Mesothelial cell of epicardium (in vitro differentiated cells): ENCODE results near the gene MBP. TPM values are rescaled to one million over a fixed set of nuclear protein-coding genes. Genes with fewer than 3 reads are reported as not detected.

Experiments
- DNase-seq, 2 experiments: peaks; one replicate each; pipeline ENCODE4 v3.0.0; 2021; ENCODE audit warnings: low spot score in 2 of 2; ENCODE audit not compliant: unreplicated experiment in 2 of 2
- H3K27ac Mint-ChIP-seq: 2 replicates; pipeline ENCODE4 v1.8.0; 2021; ENCODE audit warnings: mixed read lengths
- H3K27me3 Mint-ChIP-seq: 2 replicates; pipeline ENCODE4 v1.8.0; 2021; ENCODE audit warnings: low read depth, mixed read lengths
- H3K36me3 Mint-ChIP-seq: 2 replicates; pipeline ENCODE4 v1.8.0; 2021; ENCODE audit warnings: mixed read lengths
- H3K4me1 Mint-ChIP-seq: 2 replicates; pipeline ENCODE4 v1.8.0; 2021; ENCODE audit warnings: mixed read lengths
- H3K4me3 Mint-ChIP-seq: 2 replicates; pipeline ENCODE4 v1.8.0; 2021; ENCODE audit warnings: mild to moderate bottlenecking, moderate library complexity, mixed read lengths
- H3K9me3 Mint-ChIP-seq: 2 replicates; pipeline ENCODE4 v1.8.0; 2021; ENCODE audit warnings: mixed read lengths
- CTCF ChIP-seq: fragments of 200-600 bp; sonication (generic); IDR thresholded peaks from one replicate; pipeline ENCODE4 v1.5.0; 2021; ENCODE audit warnings: antibody characterized with exemption; ENCODE audit not compliant: unreplicated experiment
- total RNA-seq: library from RNA; stranded (reverse); gene quantifications from 3 replicates; pipeline ENCODE4 v1.2.1, GENCODE V29; 2021

Gene MBP
- total RNA-seq, 1 donor from 2014 or later: 20.8 TPM

DNA sequence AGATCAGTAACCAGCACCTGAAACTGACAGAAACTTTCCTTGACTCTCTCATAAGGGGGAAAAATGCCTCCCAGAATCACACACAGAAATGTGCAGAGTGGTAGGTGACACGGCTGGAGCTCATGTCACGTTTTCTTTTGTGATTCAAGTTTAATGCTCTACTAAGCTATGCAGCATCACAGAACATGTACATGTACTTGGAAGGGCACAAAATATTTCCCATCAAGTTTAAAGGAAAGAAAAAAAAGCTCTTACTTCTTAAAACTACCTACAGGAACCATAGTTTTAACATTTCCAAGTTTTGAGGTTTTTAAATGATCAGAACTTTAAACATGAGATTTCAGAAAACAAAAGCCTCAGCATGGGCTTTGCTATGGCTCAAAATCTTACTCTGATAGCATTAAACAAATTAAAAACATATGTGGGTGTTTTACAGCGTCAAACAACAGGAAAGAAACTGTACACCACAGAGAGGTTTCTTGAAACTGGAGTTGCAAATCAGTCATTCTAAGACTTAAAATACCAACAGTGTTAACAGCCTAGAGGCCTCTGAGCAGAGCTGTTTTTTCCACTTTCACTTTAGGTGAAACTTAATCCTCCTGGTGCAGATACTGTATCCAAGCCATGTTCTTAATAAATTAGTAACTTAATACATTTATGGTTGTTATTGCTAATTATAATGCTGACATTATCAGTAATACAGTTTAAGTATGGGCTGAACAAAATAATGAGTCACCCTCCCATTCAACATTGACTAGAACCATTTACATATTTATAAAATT is 30.1 kb downstream of the MBP start:
- no peak for DNase-seq
- H3K27ac Mint-ChIP-seq: peak overlapping the region; percentile 97

GRCh38 chr18:77101410-77102258 is 30.9 kb downstream of the MBP start:
- Mint-ChIP-seq H3K4me3 (peak overlapping the region; percentile 36), H3K27me3 (peaks cover 2% of the 10 kb centered on the region)
- no peak for DNase-seq

More for the DNA sequence above, 30.1 kb downstream of the MBP start:
- peaks cover 81% of the 10 kb centered on the region for H3K4me1 Mint-ChIP-seq
- H3K27me3 Mint-ChIP-seq: no peaks in the 10 kb centered on the region
- TF ChIP-seq CTCF: no peak
- no peak overlapping the region for H3K4me3 Mint-ChIP-seq
- H3K9me3 Mint-ChIP-seq: no peaks in the 10 kb centered on the region
- H3K36me3 Mint-ChIP-seq: peaks cover 3% of the 10 kb centered on the region

GRCh38 chr18:77100751-77101355 is 31.7 kb downstream of the MBP start:
- peaks cover 85% of the 10 kb centered on the region for H3K4me1 Mint-ChIP-seq
- H3K36me3 Mint-ChIP-seq: peaks cover 3% of the 10 kb centered on the region
- H3K9me3 Mint-ChIP-seq: no peaks in the 10 kb centered on the region
- no peak for TF ChIP-seq CTCF
- H3K4me3 Mint-ChIP-seq: no peak overlapping the region
- DNase-seq: no peak
- H3K27ac Mint-ChIP-seq: peak overlapping the region; percentile 97
- H3K27me3 Mint-ChIP-seq: peaks cover 2% of the 10 kb centered on the region

More at GRCh38 chr18:77101410-77102258, 30.9 kb downstream of the MBP start:
- Mint-ChIP-seq H3K4me1 (peaks cover 84% of the 10 kb centered on the region), H3K27ac (peak overlapping the region; percentile 97), H3K36me3 (peaks cover 3% of the 10 kb centered on the region), H3K9me3 (no peaks in the 10 kb centered on the region)
- TF ChIP-seq CTCF: no peak

- Mint-ChIP-seq H3K4me3 (no peak overlapping the region), H3K27me3 (peaks cover 2% of the 10 kb centered on the region), H3K4me1 (peaks cover 86% of the 10 kb centered on the region)
Observed at GRCh38 chr18:77099485-77100370, 32.9 kb downstream of the MBP start.

More at GRCh38 chr18:77099485-77100370, 32.9 kb downstream of the MBP start:
- Mint-ChIP-seq H3K9me3 (no peaks in the 10 kb centered on the region), H3K36me3 (no peaks in the 10 kb centered on the region), H3K27ac (no peak overlapping the region)
- no peak for DNase-seq
- TF ChIP-seq CTCF: no peak
